ENCODE data around the gene PRKN.

- TF ChIP-seq CTCF (IDR thresholded peaks at IDR 0.05) (no peak), POLR2A (IDR thresholded peaks at IDR 0.05) (no peak)
Observed at GRCh38 chr6:162373868-162374267, 353.7 kb downstream of the PRKN start.

Data from thyroid gland (tissue), 4 donors.